Pancreas (tissue), 10 donors: ENCODE data around the gene USP48. TPM values are rescaled to one million over a fixed set of nuclear protein-coding genes. Genes with fewer than 3 reads are reported as not detected.

Experiments
- ATAC-seq, 4 donors: fragments of 200-7000 bp; cut with Tn5 transposase; one replicate each; pipeline versions ENCODE4 v1.8.0 to v1.9.1; 2020; ENCODE audit warnings: mild to moderate bottlenecking in 4 of 4, moderate library complexity in 4 of 4
- DNase-seq, 6 donors: peaks; one replicate each; pipeline ENCODE4 v3.0.0-alpha.2; 2020
- FAIRE-seq: peaks from 2 replicates; lab custom pipeline; 2012; peaks lifted over from hg19 to GRCh38; lab: Jason Lieb, UNC
- H3K27ac ChIP-seq, 4 donors: fragments of 200-600 bp; sonication (generic); 1 replicate in 3 of 4; 2 replicates in 1 of 4; pipeline versions ENCODE4 v1.5.0 to v1.8.0; 2020
- H3K27me3 ChIP-seq, 4 donors: fragments of 200-600 bp; one replicate each; pipeline ENCODE4 v1.8.0; 2021
- H3K36me3 ChIP-seq, 3 donors: fragments of 200-600 bp; sonication (generic) in 1 of 3; one replicate each; pipeline versions ENCODE4 v1.5.0 to v1.8.0; 2020 to 2021
- H3K4me1 ChIP-seq, 3 donors: fragments of 200-600 bp; one replicate each; pipeline ENCODE4 v1.8.0; 2021
- H3K4me3 ChIP-seq, 4 donors: fragments of 200-600 bp; sonication (generic) in 2 of 4; one replicate each; pipeline versions ENCODE4 v1.5.0 to v1.8.0; 2020 to 2021
- H3K9me3 ChIP-seq, 4 donors: fragments of 200-600 bp; one replicate each; pipeline ENCODE4 v1.8.0; 2021
- CTCF ChIP-seq, 4 donors: fragments of 200-600 bp; sonication (generic) in 3 of 4; IDR thresholded peaks; one replicate each; pipeline versions ENCODE4 v1.5.0 to v1.8.0; 2021; ENCODE audit warnings: antibody characterized with exemption in 4 of 4
- WGBS, 2 donors: extraction: QIAGEN DNeasy Blood & Tissue Kit; methylation state at CpG; one replicate each; pipeline ENCODE4 v1.1.7; 2013; 5-methylcytosine and 5-hydroxymethylcytosine counted together
- intact Hi-C, 3 donors: fragments of 100-400 bp; cut with DNase I; formaldehyde crosslinking; loops; one replicate each; pipeline versions ENCODE4 v1.11.1 to v1.14.2; 2022
- polyA plus RNA-seq, 2 donors: library from polyadenylated mRNA; stranded (reverse); fragments of 200-250 nt; gene quantifications; one replicate each; pipeline ENCODE4 v1.2.3, GENCODE V29; 2013
- total RNA-seq, 6 donors: library from RNA; stranded (reverse); fragmentation: NEBNext Ultra II Directional in 4 of 6; extraction: Animal tissue kit (Norgen Biotek cat#: 25700) in 4 of 6; gene quantifications; one replicate each; pipeline versions ENCODE4 v1.2.1 to v1.2.4, GENCODE V29; 2021 to 2023
- donor health status: healthy with polysubstance abuse.
- donor health status: DM: no; HTN: no; CAD: no; lungs with moderate emphysema.
- donor health status: DM: no; HTN: no; CAD: no.
- donor health status: control.
- donor health status: control.
- donor health status: Bipolar disorder and iron deficiency.
- donor health status: DM: yes; HTN: yes; CAD: no.
- donor health status: DM: no; HTN: no; CAD: no.
- donor health status: DM: no; HTN: no; CAD: no.
- donor health status: DM: yes; HTN: yes; CAD: no.

The USP48 gene
- total and polyA plus RNA-seq, 8 donors, result 14.9 to 30.6 (median 25.9) TPM

GRCh38 chr1:21638531-21639341 lies 144.2 kb downstream of the USP48 start:
- Histone ChIP-seq H3K4me1 (peaks cover 55 to 61% (median 56%) of the 10 kb centered on the region in 3 donors), H3K27ac (peak overlapping the region; percentile 79 to 93 (median 86)), H3K9me3 (no peaks in the 10 kb centered on the region), H3K36me3 (no peaks in the 10 kb centered on the region), H3K4me3 (no peak overlapping the region), H3K27me3 (no peaks in the 10 kb centered on the region)
- intact Hi-C loops, result no loop called here
- DNase-seq (peak; percentile 85 to 92 (median 88)), FAIRE-seq (no peak), ATAC-seq (peak; percentile 69 to 85 (median 78))
- 7 to 8% methylated on average over 10 of the region's 10 CpGs for WGBS, 2 donors
- TF ChIP-seq CTCF (IDR thresholded peaks at IDR 0.05), result no peak

GRCh38 chr1:21637514-21637913 lies 145.4 kb downstream of the USP48 start:
- no peak for TF ChIP-seq CTCF (IDR thresholded peaks at IDR 0.05)
- Histone ChIP-seq H3K27me3 (no peaks in the 10 kb centered on the region), H3K9me3 (no peaks in the 10 kb centered on the region), H3K4me3 (no peak overlapping the region), H3K4me1 (peaks cover 59 to 68% (median 60%) of the 10 kb centered on the region in 3 donors), H3K27ac (peak overlapping the region in 2 of 4 donors; percentile 82 to 93), H3K36me3 (no peaks in the 10 kb centered on the region)
- ATAC-seq (no peak), FAIRE-seq (no peak), DNase-seq (no peak)
- intact Hi-C loops, result no loop called here
- WGBS, 2 donors, result 96 to 97% methylated on average over 6 of the region's 6 CpGs

GRCh38 chr1:21636029-21636428 lies 146.9 kb downstream of the USP48 start:
- no peak overlapping the region for H3K4me3 ChIP-seq
- ATAC-seq, result no peak
- no peak for DNase-seq
- TF ChIP-seq CTCF (IDR thresholded peaks at IDR 0.05), result no peak
- no peak for FAIRE-seq
- peak overlapping the region in 3 of 4 donors; percentile 52 to 85 (median 85) for H3K27ac ChIP-seq
- H3K36me3 ChIP-seq, result no peaks in the 10 kb centered on the region
- WGBS, 2 donors, result 90 to 96% methylated on average over 2 of the region's 2 CpGs
- peaks cover 48 to 58% (median 57%) of the 10 kb centered on the region in 3 donors for H3K4me1 ChIP-seq
- H3K27me3 ChIP-seq, result no peaks in the 10 kb centered on the region
- no peaks in the 10 kb centered on the region for H3K9me3 ChIP-seq
- intact Hi-C loops, result no loop called here

GRCh38 chr1:21634806-21635535 lies 148.0 kb downstream of the USP48 start:
- H3K27me3 ChIP-seq, result no peaks in the 10 kb centered on the region
- 58 to 60% methylated on average over 12 of the region's 12 CpGs for WGBS, 2 donors
- H3K27ac ChIP-seq, result peak overlapping the region; percentile 52 to 85 (median 78)
- DNase-seq (peak in 2 of 6 donors; percentile 19 to 31), ATAC-seq (no peak), FAIRE-seq (no peak)
- H3K9me3 ChIP-seq, result no peaks in the 10 kb centered on the region
- peaks cover 39 to 50% (median 50%) of the 10 kb centered on the region in 3 donors for H3K4me1 ChIP-seq
- intact Hi-C loops, result no loop called here
- H3K36me3 ChIP-seq, result no peaks in the 10 kb centered on the region
- TF ChIP-seq CTCF (IDR thresholded peaks at IDR 0.05), result no peak
- H3K4me3 ChIP-seq, result no peak overlapping the region
